ENCODE data around the gene HERC6.
"Not testable (repeated sequence)": the region's sequence is repeated elsewhere in the genome, so short reads cannot be mapped to it uniquely, and the experiment has no call there.

HERC6 gene

GRCh38 chr4:88396681-88397080, 18.0 kb downstream of the HERC6 start:
- DNase-seq: no peak

GRCh38 chr4:88398381-88398780, 19.7 kb downstream of the HERC6 start:
- DNase-seq: no peak

GRCh38 chr4:88409206-88409605, 30.6 kb downstream of the HERC6 start:
- no peak for DNase-seq

DNA sequence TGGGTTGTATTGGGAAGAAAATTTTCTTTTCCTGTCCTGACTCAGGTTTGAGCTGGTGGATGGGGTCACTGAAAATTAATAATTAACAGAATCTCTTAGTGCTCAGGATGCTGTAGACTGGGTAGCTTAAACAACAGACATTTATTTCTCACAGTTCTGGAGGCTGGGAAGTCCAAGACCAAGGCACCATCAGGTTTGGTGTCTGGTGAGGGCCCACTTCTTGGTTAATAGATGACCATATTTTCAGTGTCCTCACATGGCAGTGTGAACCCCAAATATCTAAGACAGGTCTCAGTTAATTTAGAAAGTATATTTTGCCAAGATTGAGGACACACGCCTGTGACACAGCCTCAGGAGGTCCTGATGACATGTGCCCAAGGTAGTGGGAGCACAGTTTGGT, 31.1 kb downstream of the HERC6 start:
- no peak for DNase-seq

GRCh38 chr4:88411491-88412096, 32.9 kb downstream of the HERC6 start:
- no peak for DNase-seq

DNA sequence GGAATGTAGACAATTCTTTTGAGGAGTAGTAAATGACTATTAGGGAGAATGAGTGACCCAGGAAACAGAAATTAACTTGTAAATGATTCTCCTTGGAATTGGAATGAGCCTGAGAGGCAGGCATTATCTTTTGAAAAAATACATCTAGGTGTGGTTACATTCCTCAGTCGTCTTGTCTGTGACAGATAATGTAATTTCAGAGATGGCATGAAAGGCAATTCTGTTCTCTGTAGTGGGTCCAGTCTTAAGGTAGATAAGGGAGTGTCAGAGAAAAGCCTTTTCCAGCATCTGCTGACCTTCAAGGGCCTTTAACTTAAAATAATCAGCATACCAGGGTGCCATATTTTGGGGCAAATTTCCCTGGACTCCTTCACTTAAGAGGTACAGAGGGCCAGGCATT, 35.1 kb downstream of the HERC6 start:
- no peak for DNase-seq

GRCh38 chr4:88414755-88415154, 36.1 kb downstream of the HERC6 start:
- DNase-seq: no peak

DNA sequence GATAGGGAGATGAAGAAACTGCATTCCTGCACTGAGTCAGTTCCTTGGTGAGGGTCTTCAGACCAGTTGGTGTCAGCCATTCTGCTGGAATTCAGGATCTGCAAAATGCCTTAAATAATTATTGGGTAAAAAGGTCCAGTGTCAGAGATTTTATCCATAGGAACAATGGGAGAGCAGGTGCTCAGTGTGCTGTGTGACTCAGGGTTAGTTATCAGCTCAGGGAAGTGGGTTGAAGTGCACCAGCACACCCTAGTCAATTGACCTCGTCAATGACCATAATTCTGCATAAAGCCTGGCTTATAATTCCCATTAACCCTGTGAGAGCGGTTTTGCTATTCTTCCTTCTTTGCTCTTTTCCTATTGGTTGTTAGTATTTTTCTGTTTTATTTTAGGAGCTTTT, 37.3 kb downstream of the HERC6 start:
- DNase-seq: no peak

- no peak for DNase-seq
Measured at GRCh38 chr4:88418411-88418810, 39.8 kb downstream of the HERC6 start.

- no peak for DNase-seq
Measured at GRCh38 chr4:88419874-88420273, 41.2 kb downstream of the HERC6 start.

GRCh38 chr4:88420844-88421243, 42.2 kb downstream of the HERC6 start:
- DNase-seq: no peak

- DNase-seq: no peak
Measured at GRCh38 chr4:88422403-88422802, 43.8 kb downstream of the HERC6 start.

DNA sequence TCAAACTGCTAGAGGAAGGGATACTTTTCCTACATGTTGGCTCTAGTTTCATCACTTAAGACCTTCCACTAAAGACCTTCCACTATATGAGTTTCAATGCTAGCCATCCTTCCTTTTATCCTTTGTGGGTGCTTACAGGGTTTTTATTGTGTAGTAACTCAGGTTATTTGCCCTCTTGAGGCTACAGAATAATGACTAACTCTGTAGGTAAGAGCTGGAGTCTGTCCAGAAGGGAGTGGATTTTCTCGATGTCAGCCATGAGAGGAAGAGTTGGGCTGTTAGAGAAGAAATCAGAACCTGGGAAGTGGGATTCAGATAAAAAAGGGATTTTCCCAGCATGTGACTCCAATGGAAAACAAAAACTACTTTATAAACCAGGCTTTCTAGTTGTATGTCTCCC, 50.7 kb downstream of the HERC6 start:
- no peak for DNase-seq

GRCh38 chr4:88435987-88436693, 57.5 kb downstream of the HERC6 start:
- DNase-seq: no peak

DNA sequence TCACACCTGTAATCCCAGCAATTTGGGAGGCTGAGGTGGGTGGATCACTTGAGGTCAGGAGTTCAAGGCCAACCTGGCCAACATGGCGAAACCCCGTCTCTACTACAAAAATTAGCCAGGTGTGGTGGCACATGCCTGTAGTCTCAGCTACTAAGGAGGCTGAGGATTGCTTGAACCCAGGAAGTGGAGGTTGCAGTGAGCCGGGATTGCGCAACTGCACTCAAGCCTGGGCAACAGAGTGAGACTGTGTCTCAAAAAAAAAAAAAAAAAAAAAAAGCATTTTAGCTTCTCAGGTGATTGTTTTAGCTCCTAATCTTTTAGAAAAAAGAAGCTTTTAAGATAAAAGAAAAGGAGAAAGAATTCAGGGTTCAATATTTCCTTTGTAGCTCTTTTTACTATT, 59.2 kb downstream of the HERC6 start:
- DNase-seq: not testable (repeated sequence)

- no peak for DNase-seq
Measured at GRCh38 chr4:88439161-88439760, 60.6 kb downstream of the HERC6 start.

- no peak for DNase-seq
Measured at GRCh38 chr4:88440146-88440545, 61.5 kb downstream of the HERC6 start.

GRCh38 chr4:88441696-88442095, 63.0 kb downstream of the HERC6 start:
- no peak for DNase-seq

DNA sequence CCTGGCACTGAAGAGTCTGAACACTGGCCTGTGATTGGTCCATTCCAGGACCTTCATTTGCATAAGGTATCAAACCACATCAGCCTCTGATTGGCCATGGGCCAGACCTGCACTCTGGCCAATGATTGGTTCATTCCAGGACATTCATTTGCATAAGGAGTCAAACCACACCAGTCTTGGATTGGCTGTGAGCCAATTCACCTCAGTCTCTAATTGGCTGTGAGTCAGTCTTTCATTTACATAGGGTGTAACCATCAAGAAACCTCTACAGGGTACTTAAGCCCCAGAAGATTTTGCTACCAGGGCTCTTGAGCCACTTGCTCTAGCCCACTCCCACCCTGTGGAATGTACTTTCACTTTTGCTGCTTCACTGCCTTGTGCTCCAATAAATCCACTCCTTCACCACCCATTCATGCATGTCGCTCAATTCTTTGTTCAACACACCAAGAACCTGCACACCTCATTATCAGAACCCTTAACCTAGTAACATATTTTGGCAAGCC, 64.1 kb downstream of the HERC6 start:
- no peak for DNase-seq

GRCh38 chr4:88443486-88443885, 64.8 kb downstream of the HERC6 start:
- no peak for DNase-seq

GRCh38 chr4:88445252-88445651, 66.6 kb downstream of the HERC6 start:
- DNase-seq: no peak

DNA sequence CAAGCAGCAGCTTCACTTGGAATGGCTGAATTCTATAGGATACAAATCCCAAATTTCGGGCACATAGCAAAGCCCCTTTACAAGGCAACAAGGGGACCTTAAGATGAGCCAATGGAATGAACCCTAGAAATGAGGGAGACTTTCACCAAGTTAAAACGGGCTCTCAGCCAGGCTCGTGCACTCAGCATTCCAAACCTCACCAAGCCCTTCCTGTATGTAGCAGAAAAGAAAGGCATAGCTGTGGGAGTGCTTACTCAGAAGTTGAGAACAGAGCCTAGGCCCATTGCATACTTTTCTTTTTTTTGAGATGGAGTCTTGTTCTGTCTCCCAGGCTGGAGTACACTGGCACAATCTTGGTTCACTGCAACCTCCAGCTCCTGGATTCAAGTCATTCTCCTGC, 67.5 kb downstream of the HERC6 start:
- DNase-seq: no peak

GRCh38 chr4:88447371-88448095, 68.9 kb downstream of the HERC6 start:
- no peak for DNase-seq
